Uterus (tissue), 2 donors: ENCODE measurements around the gene DHRS12.

ENCODE experiments used
- POLR2A ChIP-seq, 2 donors: fragments of 450-650 bp; IDR thresholded peaks; one replicate each; pipeline ENCODE4 v1.6.1; 2016; ENCODE audit warnings: antibody characterized with exemption in 2 of 2, mild to moderate bottlenecking in 1 of 2, moderate library complexity in 1 of 2
- TF ChIP-seq, protein P1 (sequence below), 4 experiments: fragments of 200-600 bp in 2 of 4; fragments of 450-650 bp in 2 of 4; sonication (generic) in 2 of 4; IDR thresholded peaks; one replicate each; pipeline ENCODE4 v1.5.1; 2016 to 2019; ENCODE audit warnings: antibody characterized with exemption in 4 of 4, mild to moderate bottlenecking in 2 of 4, moderate library complexity in 1 of 4

DNA sequence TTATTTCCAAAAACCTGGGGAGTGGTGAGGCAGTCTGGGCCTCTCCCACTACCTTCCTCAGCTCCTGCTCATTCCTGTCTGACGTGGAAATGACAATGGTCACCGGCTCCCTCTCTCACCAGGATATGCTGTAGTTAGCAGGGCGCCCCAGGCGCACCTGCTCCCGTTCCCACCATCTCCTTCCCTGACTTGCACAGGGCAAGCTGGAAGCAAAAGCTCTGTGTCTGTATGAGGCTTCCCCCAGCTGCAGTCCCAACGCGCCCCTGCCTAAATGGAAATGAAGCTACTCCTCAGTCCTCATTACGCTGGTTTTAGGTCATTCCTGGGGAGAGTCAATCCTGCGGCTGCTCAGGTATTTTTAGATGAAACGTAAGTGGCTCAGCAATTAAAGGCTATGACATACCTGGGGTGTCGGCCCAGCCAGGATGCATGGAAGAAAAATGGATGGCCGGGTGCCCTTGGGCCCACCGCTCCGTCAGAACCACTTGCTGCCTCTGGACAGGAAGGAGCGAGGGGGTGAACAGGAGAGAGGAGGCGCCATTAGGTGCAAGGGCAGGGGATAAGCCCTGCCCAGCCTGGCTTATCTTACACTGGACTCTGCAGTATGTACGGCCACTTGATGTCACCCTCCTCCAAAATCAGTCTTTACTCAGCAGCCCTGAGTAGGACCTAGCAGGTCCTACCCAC lies 32.4 kb downstream of the DHRS12 start:
- no peak for TF ChIP-seq POLR2A (IDR thresholded peaks at IDR 0.05)
- TF ChIP-seq, protein P1, sequence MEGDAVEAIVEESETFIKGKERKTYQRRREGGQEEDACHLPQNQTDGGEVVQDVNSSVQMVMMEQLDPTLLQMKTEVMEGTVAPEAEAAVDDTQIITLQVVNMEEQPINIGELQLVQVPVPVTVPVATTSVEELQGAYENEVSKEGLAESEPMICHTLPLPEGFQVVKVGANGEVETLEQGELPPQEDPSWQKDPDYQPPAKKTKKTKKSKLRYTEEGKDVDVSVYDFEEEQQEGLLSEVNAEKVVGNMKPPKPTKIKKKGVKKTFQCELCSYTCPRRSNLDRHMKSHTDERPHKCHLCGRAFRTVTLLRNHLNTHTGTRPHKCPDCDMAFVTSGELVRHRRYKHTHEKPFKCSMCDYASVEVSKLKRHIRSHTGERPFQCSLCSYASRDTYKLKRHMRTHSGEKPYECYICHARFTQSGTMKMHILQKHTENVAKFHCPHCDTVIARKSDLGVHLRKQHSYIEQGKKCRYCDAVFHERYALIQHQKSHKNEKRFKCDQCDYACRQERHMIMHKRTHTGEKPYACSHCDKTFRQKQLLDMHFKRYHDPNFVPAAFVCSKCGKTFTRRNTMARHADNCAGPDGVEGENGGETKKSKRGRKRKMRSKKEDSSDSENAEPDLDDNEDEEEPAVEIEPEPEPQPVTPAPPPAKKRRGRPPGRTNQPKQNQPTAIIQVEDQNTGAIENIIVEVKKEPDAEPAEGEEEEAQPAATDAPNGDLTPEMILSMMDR (IDR thresholded peaks at IDR 0.05) = no peak
